ENCODE results near the gene PEPD.

DNA sequence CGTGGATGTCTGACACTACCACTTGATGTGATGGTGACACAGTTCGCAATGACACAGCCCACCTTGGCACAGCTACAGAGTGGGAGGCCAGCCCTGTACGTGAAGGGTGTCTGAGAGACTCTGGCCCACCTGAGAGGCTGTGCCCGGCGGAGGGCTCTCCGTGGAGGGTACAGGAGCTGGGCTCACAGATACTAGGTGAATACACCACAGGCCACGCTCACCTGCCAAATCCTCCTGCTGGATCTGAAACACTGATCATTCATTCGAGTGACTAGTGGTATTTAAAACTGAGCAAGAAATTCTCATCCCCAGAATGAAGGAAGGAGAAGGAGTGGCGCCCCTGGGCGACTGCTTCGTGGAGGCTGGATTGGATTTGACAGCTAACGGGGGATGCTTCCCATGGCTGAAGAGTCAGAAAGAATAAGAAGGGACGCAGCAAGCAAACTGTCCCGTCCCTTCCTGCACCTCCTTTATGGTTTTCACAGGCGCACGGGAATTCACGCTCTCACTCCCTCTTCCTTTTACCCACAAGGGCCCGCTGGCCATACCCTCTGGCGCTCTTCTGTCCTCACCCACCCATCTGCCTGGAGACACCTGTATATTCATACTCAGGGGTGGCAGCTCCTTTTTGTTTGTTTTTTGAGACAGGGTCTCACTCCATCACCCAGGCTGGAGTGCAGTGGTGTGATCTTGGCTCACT, 123.1 kb downstream of the PEPD start:
- TF ChIP-seq POLR2A (IDR thresholded peaks at IDR 0.05; ENCODE audit: low read depth, low read length): no peak
- TF ChIP-seq MYC (IDR thresholded peaks at IDR 0.05; ENCODE audit: low read depth, low read length): no peak
- no peak for TF ChIP-seq EZH2 (IDR thresholded peaks at IDR 0.05; ENCODE audit: borderline replicate concordance, low read depth, low read length, severe bottlenecking)
- TF ChIP-seq, protein P1, sequence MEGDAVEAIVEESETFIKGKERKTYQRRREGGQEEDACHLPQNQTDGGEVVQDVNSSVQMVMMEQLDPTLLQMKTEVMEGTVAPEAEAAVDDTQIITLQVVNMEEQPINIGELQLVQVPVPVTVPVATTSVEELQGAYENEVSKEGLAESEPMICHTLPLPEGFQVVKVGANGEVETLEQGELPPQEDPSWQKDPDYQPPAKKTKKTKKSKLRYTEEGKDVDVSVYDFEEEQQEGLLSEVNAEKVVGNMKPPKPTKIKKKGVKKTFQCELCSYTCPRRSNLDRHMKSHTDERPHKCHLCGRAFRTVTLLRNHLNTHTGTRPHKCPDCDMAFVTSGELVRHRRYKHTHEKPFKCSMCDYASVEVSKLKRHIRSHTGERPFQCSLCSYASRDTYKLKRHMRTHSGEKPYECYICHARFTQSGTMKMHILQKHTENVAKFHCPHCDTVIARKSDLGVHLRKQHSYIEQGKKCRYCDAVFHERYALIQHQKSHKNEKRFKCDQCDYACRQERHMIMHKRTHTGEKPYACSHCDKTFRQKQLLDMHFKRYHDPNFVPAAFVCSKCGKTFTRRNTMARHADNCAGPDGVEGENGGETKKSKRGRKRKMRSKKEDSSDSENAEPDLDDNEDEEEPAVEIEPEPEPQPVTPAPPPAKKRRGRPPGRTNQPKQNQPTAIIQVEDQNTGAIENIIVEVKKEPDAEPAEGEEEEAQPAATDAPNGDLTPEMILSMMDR (IDR thresholded peaks at IDR 0.05; ENCODE audit: extremely low read depth in 1 of 2, insufficient read depth in 1 of 2, low read depth in 1 of 2, low read length in 2 of 2): no peak
- TF ChIP-seq, protein P2, sequence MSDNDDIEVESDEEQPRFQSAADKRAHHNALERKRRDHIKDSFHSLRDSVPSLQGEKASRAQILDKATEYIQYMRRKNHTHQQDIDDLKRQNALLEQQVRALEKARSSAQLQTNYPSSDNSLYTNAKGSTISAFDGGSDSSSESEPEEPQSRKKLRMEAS (IDR thresholded peaks at IDR 0.05; ENCODE audit: insufficient read depth, insufficient read length): no peak
